SHP77 (cell line): Measurements from ENCODE around the gene ARMCX5.

Experiments used
- DNase-seq, 2 experiments: peaks; one replicate each; lab custom pipeline; 2025; lab: John Stamatoyannopoulos, UW

ARMCX5 gene

DNA sequence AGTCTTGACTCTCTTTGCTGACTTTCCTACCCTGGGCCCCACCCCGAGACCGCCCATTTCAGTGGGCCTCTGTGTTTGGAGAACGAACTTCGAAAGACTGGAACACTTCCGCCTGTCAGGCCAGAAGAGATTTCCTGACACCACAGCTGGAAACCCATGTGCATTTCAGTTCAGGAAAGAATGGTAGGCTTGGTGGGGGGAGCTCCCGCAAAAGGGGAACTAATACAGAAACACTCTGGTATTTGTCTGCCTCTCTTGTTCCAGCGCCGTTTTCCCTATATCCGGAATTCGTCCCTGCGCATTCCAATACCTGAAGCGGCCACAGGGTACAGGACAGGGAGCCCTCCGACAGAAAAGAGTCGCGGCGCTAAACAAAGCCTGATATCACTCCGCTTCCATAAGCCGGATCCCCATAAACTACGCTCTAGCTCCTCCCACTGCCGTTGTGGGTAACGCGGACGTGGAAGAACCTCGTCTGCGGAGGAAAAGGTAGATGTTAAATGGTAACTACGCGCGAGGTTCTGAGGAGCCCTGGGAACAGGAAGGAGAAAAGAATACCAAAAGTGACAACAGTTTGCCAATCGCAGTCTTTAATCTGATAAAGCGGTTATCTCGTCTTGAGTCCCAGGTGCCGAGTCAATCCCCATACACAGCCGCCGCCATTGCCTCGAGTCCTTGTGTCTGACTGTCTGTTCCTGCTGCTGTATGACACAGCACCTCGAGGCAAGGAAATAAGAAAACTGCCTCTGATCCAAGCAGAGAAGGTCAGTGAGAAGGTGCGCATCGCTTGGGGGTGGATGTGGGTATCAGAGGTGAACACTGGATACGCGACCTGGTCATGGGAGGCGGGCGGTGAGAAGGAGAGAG, at the start of gene ARMCX5:
Gene ARMCX5 (plus strand): TSS at position 432 of the 867 bp plus-strand sequence. CDS start 2,627 bp downstream, outside the sequence.
- DNase-seq: peak; percentile 70 to 77

- no peak for DNase-seq
Measured at GRCh38 chrX:102558607-102559006, 40.7 kb upstream of the ARMCX5 start.

DNA sequence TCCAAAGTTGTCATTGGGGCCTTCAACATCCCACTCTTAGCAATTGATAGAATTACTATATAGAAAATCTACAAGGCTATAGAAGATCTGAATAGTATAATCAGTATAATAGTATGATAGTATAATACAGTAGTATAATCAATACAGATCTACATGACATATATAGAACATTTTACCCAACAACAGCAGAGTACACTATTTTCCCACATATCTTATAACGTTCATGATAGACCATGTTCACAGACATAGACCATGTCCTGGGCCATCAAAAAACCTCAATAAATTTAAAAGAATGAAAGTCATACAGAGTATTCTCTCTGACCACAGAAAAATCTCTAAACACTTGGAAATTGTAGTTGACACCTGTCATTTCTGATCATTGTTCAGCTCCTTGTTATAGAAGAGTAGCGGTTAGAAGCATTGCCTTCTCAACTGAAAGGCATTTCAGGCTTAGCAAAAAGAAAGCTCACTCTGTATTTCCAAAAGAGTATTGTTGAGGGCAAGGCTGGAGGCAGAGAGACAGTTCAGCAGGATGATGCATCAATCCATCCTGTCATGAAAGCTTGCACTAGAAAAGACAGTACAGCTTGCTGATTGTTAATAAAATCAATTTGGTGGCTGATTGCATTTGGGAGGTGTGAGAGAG, 38.8 kb upstream of the ARMCX5 start:
- no peak for DNase-seq

DNA sequence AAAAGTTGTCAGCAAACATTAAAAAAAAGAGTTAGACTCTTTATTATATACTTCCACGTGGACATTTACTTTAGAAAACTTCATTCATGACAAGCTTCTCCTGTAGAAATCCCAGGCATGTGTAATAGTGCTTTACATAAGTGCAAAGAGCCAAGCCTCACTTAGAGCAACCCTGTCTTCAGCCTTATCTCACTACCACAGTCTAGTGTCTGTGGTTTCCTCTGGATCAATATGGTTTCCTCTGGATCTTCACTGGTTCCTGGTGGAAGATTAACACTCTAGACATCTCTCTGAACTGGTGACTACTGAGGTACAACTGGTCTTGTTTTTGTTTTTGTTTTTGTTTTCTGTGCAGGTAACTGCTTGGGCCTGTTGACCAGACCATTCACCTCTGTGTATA, 18.4 kb upstream of the ARMCX5 start:
- no peak for DNase-seq

DNA sequence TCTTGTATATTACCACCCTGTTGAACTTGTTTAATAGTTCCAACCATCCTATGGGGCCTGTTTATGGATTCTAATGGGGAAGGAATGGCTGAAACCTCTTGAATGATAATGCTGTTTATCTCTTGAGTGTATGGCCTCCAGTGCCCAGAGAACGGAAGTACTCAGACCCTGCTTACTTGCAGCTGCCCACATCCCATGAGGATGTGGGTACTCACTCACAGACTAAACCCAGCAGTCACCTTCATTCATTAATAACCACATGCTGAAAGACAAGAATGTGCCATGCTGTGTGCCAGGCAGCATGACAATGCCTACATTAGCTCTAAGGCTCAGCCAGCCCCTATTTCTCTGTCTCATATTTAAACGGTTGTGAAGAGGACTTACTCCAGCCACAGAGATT, 5.9 kb upstream of the ARMCX5 start:
- no peak for DNase-seq

DNA sequence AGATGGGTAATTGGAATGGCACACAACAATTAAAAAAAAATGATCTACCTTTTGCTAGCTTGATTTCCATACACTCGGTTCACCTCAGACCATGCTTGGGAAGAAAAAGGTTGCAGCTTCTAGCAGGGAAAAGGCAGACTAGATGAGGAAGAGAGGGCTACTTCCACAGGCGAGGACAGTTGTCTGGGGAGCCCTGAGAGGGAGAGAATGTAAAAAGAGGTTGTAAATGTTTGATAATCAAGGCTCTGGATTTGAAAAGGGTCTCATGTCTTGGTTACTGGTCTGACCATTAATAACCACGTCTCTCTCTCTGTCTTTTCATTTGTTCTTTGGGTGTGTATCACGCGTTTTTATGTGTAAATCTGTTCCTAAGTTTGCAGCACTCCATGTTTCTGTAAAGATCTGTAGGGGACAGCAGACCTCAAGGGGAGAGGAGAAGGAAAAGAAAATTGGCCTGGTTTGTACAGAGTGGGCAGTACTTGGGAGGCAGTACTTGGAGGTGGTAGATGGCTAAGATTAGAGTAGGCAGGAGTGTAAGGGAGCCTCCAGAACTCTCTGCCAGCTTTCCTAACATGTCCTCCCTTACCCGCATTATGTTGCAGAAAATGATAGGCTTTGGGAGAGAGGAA, 750 bp downstream of the ARMCX5 start:
- no peak for DNase-seq

DNA sequence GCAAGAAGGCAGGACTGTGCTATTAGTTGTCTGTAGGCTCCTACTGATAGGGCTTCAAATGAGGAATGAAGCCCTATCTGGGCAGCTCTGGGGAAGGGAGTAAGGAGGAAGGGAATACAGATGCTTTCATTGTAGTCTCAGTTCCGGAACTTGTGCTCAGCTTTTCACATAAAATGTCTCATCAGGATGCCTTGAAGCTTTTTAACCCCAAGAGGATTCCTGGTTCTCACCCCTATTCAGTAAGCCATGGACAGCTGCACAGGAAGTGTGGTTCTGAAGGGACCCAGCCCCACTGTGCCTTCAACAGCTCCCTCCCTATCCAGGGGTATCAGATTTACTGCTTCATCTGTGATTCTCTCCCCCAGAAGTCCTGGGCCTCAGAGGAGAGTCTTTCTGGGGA, 5.0 kb downstream of the ARMCX5 start:
- DNase-seq: no peak

GRCh38 chrX:102606115-102606514, 6.8 kb downstream of the ARMCX5 start:
- no peak for DNase-seq

DNA sequence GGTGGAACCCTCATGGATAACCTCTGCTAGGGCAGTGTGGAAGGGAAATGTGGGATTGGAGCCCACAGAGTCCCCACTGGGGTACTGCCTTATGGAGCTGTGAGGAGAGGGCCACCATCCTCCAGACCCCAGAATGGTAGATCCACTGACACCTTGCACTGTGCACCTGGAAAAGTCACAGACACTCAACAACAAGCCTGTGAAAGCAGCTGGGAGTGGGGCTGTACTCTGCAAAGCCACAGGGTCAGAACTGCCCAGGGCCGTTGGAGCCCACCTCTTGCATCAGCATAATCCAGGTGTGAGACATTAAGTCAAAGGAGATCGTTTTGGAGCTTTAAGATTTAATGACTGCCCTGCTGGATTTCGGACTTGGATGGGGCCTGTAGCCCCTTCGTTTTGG, 11.6 kb downstream of the ARMCX5 start:
- no peak for DNase-seq

DNA sequence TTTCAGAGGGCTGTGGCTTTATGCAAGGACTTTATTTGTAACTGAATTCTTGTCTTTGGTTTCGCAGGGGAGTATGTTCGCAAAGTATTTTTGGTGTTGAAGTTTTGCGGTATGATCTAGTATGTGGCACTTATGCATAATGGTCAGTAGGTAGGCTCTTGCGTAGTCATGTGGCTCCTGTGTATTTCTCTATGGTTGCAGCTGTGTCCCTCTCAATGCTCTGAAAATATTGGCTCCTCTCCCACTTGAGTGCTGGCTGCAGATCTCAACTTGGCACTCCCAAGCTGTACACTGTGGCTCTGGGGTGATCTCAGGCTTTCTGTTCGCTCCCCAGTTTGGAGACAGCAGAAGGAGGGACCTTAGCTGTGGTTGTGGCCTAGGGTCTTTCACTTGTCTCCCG, 24.8 kb downstream of the ARMCX5 start:
- no peak for DNase-seq

DNA sequence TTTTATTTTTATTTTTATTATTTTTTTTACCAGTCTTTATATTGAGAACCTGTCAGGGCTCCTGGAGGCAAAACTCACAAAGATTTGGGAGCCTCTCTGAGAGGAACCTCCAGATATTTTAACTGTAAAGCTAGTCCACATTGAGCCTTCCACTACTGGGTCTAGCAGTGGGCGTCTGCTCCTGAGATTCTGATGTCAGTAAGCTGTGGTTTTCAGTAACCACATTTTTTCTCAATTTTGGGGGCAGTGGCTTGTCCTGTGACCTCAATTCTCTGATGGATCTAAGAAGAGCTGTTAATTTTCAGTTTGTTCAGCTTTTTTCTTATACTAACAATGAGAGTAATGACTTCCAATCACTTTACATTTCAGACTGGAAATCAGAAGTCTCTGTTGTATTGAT, 28.3 kb downstream of the ARMCX5 start:
- DNase-seq: no peak

DNA sequence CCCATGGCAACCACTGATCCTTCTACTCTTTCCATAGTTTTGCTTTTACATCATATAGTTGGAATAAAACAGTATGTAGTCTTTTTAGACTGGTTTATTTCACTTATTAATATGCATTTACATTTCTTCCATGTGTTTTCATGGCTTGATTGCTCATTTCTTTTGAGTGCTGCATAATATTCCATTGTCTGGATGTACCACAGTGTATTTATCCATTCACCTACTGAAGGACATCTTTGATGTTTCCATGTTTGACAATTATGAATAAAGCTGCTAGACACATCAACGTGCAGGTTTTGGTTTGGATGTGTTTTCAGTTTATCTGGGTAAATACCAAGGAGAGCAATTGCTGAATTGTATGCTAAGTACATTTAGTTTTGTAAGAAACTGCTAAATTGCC, 38.2 kb downstream of the ARMCX5 start:
- no peak for DNase-seq

- no peak for DNase-seq
Measured at GRCh38 chrX:102650903-102651241, 51.6 kb downstream of the ARMCX5 start.

DNA sequence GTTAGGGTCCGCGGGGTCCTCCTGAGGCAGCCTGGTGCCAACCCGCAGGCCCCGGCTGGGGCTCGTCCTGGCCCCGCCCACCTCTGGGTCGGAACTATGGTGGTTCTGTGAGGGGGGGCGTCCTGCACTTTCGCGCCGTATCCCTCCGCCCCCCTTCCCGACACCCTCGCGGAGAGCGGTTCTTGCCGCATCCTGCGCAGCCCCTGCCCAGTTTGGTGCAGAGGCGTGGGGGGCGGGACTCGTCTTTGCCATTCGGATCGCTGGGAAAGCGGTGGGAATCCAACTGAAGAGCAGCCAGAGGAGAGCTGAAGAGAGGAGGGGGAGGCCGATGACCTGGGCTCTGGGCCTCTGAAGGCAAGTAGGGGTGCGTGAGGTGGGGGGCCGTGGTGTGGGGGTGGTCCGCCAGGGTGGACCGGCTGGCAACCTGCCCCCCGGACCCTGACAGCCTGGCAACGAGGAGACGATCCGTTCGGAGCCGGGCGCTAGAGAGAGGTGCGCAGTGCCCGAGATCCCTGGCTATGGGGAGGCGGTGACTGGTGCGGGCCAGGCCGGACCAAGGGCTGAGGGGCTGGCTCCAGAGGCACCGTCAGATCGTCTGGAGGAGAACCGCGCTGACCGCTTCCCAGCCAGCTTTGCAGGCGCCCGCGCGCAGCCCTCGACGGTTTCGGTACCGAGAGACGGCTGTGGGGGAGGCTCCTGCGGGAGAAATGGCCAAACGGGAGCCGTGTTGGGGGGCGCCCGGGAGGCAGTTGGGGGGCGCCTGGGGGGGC, 52.1 kb downstream of the ARMCX5 start, which contains the start of gene GPRASP1:
Gene GPRASP1 (plus strand): TSS at position 242 of the 770 bp plus-strand sequence. CDS start 2,431 bp downstream, outside the sequence.
- DNase-seq: no peak

- no peak for DNase-seq
Measured at GRCh38 chrX:102652031-102652688, 52.8 kb downstream of the ARMCX5 start.
